HEK293 (cell line): ENCODE results near the gene SPINT2.

Experiments used
- CTCF ChIA-PET: fragments of 350-600 bp; formaldehyde crosslinking; extraction: SDS; loops from one replicate; lab custom pipeline; 2021; ENCODE audit warnings: antibody characterized with exemption; lab: Yijun Ruan, JAX
- POLR2A ChIA-PET: fragments of 300-600 bp; formaldehyde crosslinking; extraction: SDS; loops from one replicate; lab custom pipeline; 2020; ENCODE audit warnings: antibody characterized with exemption, inconsistent platforms; lab: Yijun Ruan, JAX
- H3K27ac ChIP-seq: fragments of 200-500 bp; sonication (Bioruptor generic); 2 replicates; pipeline ENCODE4 v1.5.1; 2014; ENCODE audit warnings: low read depth, low read length, control low read depth, inconsistent platforms; ENCODE audit errors: extremely low read depth
- H3K36me3 ChIP-seq, 2 experiments: fragments of 200-500 bp in 1 of 2; sonication (Bioruptor generic) in 1 of 2; 1 replicate in 1 of 2; 2 replicates in 1 of 2; pipeline ENCODE4 v1.5.1; 2014 to 2017; ENCODE audit warnings: inconsistent platforms in 2 of 2, low read length in 2 of 2; ENCODE audit not compliant: control insufficient read depth in 2 of 2, insufficient read depth in 1 of 2
- H3K4me1 ChIP-seq: fragments of 200-500 bp; sonication (Bioruptor generic); 2 replicates; pipeline ENCODE4 v1.5.1; 2014; ENCODE audit warnings: mild to moderate bottlenecking, low read length, inconsistent platforms; ENCODE audit not compliant: control insufficient read depth, insufficient read depth
- H3K4me3 ChIP-seq: 2 replicates; pipeline ENCODE4 v1.5.1; 2011; ENCODE audit warnings: low read depth, mild to moderate bottlenecking, control low read depth, low read length, moderate library complexity
- H3K9me3 ChIP-seq: fragments of 200-500 bp; sonication (Bioruptor generic); 2 replicates; pipeline ENCODE4 v1.5.1; 2014; ENCODE audit warnings: low read depth, low read length, inconsistent platforms; ENCODE audit not compliant: control insufficient read depth, insufficient read depth
- EGR2 ChIP-seq: fragments of 450-650 bp; formaldehyde crosslinking; IDR thresholded peaks from 2 replicates; pipeline ENCODE4 v1.5.1; 2016; ENCODE audit warnings: low read depth, missing biosample characterization, missing genetic modification characterization
- GLI2 ChIP-seq: fragments of 450-650 bp; formaldehyde crosslinking; IDR thresholded peaks from 2 replicates; pipeline ENCODE4; 2017; ENCODE audit warnings: missing biosample characterization, missing genetic modification characterization, low read depth, borderline replicate concordance
- KLF16 ChIP-seq: fragments of 450-650 bp; formaldehyde crosslinking; IDR thresholded peaks from 2 replicates; pipeline ENCODE4 v1.5.1; 2017; ENCODE audit warnings: missing biosample characterization, missing genetic modification characterization
- MZF1 ChIP-seq: fragments of 450-650 bp; formaldehyde crosslinking; IDR thresholded peaks from 2 replicates; pipeline ENCODE4 v1.5.1; 2017; ENCODE audit warnings: missing biosample characterization, missing genetic modification characterization, borderline replicate concordance
- PRDM1 ChIP-seq: fragments of 450-650 bp; formaldehyde crosslinking; IDR thresholded peaks from 2 replicates; pipeline ENCODE4; 2016; ENCODE audit warnings: missing biosample characterization, missing genetic modification characterization
- SP3 ChIP-seq: fragments of 450-650 bp; formaldehyde crosslinking; IDR thresholded peaks from 2 replicates; pipeline ENCODE4 v1.5.1; 2016; ENCODE audit warnings: missing biosample characterization, missing genetic modification characterization
- ZBTB17 ChIP-seq: fragments of 450-650 bp; formaldehyde crosslinking; IDR thresholded peaks from 2 replicates; pipeline ENCODE4 v1.5.1; 2016; ENCODE audit warnings: missing biosample characterization, missing genetic modification characterization
- ZIC2 ChIP-seq: fragments of 450-650 bp; formaldehyde crosslinking; IDR thresholded peaks from 2 replicates; pipeline ENCODE4 v1.5.1; 2016; ENCODE audit warnings: missing biosample characterization, missing genetic modification characterization
- ZNF132 ChIP-seq: fragments of 450-650 bp; formaldehyde crosslinking; IDR thresholded peaks from 2 replicates; pipeline ENCODE4 v1.5.1; 2017; ENCODE audit warnings: missing biosample characterization, missing genetic modification characterization, borderline replicate concordance
- ZNF221 ChIP-seq: fragments of 450-650 bp; formaldehyde crosslinking; IDR thresholded peaks from 2 replicates; pipeline ENCODE4 v1.5.1; 2017; ENCODE audit warnings: missing biosample characterization, missing genetic modification characterization, borderline replicate concordance
- ZNF239 ChIP-seq: fragments of 450-650 bp; formaldehyde crosslinking; IDR thresholded peaks from 2 replicates; pipeline ENCODE4 v1.5.1; 2016; ENCODE audit warnings: missing biosample characterization, missing genetic modification characterization
- ZNF292 ChIP-seq: fragments of 450-650 bp; formaldehyde crosslinking; IDR thresholded peaks from 2 replicates; pipeline ENCODE4 v1.5.1; 2016; ENCODE audit warnings: low read depth, missing biosample characterization, missing genetic modification characterization, borderline replicate concordance
- ZNF394 ChIP-seq: fragments of 450-650 bp; formaldehyde crosslinking; IDR thresholded peaks from 2 replicates; pipeline ENCODE4 v1.5.1; 2016; ENCODE audit warnings: missing biosample characterization, missing genetic modification characterization, mild to moderate bottlenecking, moderate library complexity, borderline replicate concordance
- ZNF521 ChIP-seq: fragments of 450-650 bp; formaldehyde crosslinking; IDR thresholded peaks from 2 replicates; pipeline ENCODE4 v1.5.1; 2017; ENCODE audit warnings: missing biosample characterization, mild to moderate bottlenecking, missing genetic modification characterization
- ZNF600 ChIP-seq: fragments of 450-650 bp; formaldehyde crosslinking; IDR thresholded peaks from 2 replicates; pipeline ENCODE4 v1.5.1; 2016; ENCODE audit warnings: missing biosample characterization, missing genetic modification characterization
- TF ChIP-seq, protein P1 (sequence below): fragments of 450-650 bp; formaldehyde crosslinking; IDR thresholded peaks from 2 replicates; pipeline ENCODE4 v1.5.1; 2016; ENCODE audit warnings: missing biosample characterization, missing genetic modification characterization
- TF ChIP-seq, protein P2 (sequence below): fragments of 450-650 bp; formaldehyde crosslinking; conservative IDR thresholded peaks from 2 replicates; pipeline ENCODE4 v1.5.1; 2016; ENCODE audit warnings: low read depth, missing biosample characterization, missing genetic modification characterization
- TF ChIP-seq, protein P3 (sequence below): fragments of 450-650 bp; formaldehyde crosslinking; IDR thresholded peaks from 2 replicates; pipeline ENCODE4 v1.5.1; 2016; ENCODE audit warnings: missing biosample characterization, missing genetic modification characterization
- TF ChIP-seq, protein P4 (sequence below): fragments of 450-650 bp; formaldehyde crosslinking; IDR thresholded peaks from 2 replicates; pipeline ENCODE4 v1.5.0; 2017; ENCODE audit warnings: missing biosample characterization, missing genetic modification characterization, borderline replicate concordance

The SPINT2 gene

DNA sequence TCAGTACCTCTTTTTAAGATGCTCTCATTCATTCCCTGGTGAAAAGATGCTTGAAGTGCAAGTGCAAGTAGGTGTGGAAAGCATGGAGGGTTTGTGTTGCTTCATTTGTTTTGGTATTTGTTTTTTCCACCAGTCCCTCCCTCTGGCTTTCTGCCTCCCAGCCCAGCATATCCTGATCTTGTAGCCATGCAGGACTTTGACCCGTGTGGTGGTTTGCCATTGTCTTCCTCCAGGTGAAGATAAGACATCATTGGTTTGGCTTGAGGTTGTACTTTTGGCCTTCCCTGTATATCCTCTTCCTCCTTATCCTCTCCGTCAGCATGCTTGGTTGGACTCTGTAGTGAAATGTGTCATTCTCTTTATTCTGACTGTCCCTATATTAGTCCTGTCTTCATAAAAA lies 9.1 kb downstream of the SPINT2 start:
- H3K27ac ChIP-seq, result 0 out of 2 replicates have a peak overlapping the region, but pooled peaks have one; percentile 5
- ChIA-PET POLR2A (no interaction called here), CTCF (no interaction called here)

DNA sequence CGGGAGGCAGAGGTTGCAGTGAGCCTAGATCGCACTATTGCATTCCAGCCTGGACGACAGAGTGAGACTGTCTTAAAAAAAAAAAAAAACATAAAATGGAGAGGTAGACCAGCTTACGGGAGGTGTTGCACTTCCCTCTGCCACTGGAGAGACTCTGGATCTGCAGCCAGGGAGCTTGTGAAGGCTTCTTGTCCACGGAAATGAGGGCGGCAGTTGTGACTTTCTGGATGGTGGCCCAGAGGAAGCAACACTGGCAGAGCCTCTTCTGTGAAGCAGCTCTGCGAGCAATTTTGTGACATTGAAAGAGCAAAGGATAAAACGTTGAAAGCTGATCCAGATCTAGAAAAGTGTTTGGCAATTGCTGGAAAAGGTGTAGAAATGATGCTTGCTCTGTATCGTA lies 10.4 kb downstream of the SPINT2 start:
- no peaks in the 10 kb centered on the region; the same call in 1 of the 2 replicates for H3K9me3 ChIP-seq
- H3K27ac ChIP-seq, result no peak overlapping the region
- POLR2A ChIA-PET, result interaction anchor here (0.6 to 3.9 kb wide), 3 partner anchors 9 to 30 kb away, joined by 3 to 26 read pairs (median 5); partner anchors contain the start of gene SPINT2
- peaks cover 0 to 18% of the 10 kb centered on the region in 2 experiments; a peak in 1 of 3 replicates for H3K36me3 ChIP-seq
- H3K4me1 ChIP-seq, result peaks cover 20% of the 10 kb centered on the region
- CTCF ChIA-PET, result interaction anchor here (1.1 to 1.5 kb wide), 3 partner anchors 8 to 10 kb away, joined by 4 to 6 read pairs (median 4); no protein-coding TSS in a partner anchor
- TF ChIP-seq ZBTB17 (tag by site-specific recombination), result 0 out of 2 replicates have a peak, but pooled peaks have one; percentile 34
- TF ChIP-seq, protein P1, sequence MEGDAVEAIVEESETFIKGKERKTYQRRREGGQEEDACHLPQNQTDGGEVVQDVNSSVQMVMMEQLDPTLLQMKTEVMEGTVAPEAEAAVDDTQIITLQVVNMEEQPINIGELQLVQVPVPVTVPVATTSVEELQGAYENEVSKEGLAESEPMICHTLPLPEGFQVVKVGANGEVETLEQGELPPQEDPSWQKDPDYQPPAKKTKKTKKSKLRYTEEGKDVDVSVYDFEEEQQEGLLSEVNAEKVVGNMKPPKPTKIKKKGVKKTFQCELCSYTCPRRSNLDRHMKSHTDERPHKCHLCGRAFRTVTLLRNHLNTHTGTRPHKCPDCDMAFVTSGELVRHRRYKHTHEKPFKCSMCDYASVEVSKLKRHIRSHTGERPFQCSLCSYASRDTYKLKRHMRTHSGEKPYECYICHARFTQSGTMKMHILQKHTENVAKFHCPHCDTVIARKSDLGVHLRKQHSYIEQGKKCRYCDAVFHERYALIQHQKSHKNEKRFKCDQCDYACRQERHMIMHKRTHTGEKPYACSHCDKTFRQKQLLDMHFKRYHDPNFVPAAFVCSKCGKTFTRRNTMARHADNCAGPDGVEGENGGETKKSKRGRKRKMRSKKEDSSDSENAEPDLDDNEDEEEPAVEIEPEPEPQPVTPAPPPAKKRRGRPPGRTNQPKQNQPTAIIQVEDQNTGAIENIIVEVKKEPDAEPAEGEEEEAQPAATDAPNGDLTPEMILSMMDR (tag by site-specific recombination), result no peak
- no peak for TF ChIP-seq ZIC2 (tag by site-specific recombination)
- TF ChIP-seq MZF1 (tag by site-specific recombination), result no peak
- TF ChIP-seq ZNF132, result no peak
- TF ChIP-seq ZNF600, result 0 out of 2 replicates have a peak, but pooled peaks have one; percentile 23
- no peak for TF ChIP-seq SP3 (tag by site-specific recombination)
- TF ChIP-seq ZNF394 (tag by site-specific recombination), result no peak
- TF ChIP-seq, protein P2, sequence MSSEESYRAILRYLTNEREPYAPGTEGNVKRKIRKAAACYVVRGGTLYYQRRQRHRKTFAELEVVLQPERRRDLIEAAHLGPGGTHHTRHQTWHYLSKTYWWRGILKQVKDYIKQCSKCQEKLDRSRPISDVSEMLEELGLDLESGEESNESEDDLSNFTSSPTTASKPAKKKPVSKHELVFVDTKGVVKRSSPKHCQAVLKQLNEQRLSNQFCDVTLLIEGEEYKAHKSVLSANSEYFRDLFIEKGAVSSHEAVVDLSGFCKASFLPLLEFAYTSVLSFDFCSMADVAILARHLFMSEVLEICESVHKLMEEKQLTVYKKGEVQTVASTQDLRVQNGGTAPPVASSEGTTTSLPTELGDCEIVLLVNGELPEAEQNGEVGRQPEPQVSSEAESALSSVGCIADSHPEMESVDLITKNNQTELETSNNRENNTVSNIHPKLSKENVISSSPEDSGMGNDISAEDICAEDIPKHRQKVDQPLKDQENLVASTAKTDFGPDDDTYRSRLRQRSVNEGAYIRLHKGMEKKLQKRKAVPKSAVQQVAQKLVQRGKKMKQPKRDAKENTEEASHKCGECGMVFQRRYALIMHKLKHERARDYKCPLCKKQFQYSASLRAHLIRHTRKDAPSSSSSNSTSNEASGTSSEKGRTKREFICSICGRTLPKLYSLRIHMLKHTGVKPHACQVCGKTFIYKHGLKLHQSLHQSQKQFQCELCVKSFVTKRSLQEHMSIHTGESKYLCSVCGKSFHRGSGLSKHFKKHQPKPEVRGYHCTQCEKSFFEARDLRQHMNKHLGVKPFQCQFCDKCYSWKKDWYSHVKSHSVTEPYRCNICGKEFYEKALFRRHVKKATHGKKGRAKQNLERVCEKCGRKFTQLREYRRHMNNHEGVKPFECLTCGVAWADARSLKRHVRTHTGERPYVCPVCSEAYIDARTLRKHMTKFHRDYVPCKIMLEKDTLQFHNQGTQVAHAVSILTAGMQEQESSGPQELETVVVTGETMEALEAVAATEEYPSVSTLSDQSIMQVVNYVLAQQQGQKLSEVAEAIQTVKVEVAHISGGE (tag by site-specific recombination), result no peak
- TF ChIP-seq, protein P3, sequence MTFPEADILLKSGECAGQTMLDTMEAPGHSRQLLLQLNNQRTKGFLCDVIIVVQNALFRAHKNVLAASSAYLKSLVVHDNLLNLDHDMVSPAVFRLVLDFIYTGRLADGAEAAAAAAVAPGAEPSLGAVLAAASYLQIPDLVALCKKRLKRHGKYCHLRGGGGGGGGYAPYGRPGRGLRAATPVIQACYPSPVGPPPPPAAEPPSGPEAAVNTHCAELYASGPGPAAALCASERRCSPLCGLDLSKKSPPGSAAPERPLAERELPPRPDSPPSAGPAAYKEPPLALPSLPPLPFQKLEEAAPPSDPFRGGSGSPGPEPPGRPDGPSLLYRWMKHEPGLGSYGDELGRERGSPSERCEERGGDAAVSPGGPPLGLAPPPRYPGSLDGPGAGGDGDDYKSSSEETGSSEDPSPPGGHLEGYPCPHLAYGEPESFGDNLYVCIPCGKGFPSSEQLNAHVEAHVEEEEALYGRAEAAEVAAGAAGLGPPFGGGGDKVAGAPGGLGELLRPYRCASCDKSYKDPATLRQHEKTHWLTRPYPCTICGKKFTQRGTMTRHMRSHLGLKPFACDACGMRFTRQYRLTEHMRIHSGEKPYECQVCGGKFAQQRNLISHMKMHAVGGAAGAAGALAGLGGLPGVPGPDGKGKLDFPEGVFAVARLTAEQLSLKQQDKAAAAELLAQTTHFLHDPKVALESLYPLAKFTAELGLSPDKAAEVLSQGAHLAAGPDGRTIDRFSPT (tag by site-specific recombination), result no peak
- TF ChIP-seq GLI2 (tag by site-specific recombination), result no peak
- TF ChIP-seq, protein P4, sequence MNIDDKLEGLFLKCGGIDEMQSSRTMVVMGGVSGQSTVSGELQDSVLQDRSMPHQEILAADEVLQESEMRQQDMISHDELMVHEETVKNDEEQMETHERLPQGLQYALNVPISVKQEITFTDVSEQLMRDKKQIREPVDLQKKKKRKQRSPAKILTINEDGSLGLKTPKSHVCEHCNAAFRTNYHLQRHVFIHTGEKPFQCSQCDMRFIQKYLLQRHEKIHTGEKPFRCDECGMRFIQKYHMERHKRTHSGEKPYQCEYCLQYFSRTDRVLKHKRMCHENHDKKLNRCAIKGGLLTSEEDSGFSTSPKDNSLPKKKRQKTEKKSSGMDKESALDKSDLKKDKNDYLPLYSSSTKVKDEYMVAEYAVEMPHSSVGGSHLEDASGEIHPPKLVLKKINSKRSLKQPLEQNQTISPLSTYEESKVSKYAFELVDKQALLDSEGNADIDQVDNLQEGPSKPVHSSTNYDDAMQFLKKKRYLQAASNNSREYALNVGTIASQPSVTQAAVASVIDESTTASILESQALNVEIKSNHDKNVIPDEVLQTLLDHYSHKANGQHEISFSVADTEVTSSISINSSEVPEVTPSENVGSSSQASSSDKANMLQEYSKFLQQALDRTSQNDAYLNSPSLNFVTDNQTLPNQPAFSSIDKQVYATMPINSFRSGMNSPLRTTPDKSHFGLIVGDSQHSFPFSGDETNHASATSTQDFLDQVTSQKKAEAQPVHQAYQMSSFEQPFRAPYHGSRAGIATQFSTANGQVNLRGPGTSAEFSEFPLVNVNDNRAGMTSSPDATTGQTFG, result no peak
- TF ChIP-seq EGR2, result no peak
- TF ChIP-seq ZNF521 (tag by site-specific recombination), result no peak
- H3K4me3 ChIP-seq, result no peak overlapping the region

More for the DNA sequence above, 9.1 kb downstream of the SPINT2 start:
- H3K4me3 ChIP-seq, result no peak overlapping the region
- TF ChIP-seq ZNF221 (tag by site-specific recombination) (no peak), KLF16 (tag by site-specific recombination) (no peak), PRDM1 (0 out of 2 replicates have a peak, but pooled peaks have one; percentile 29), ZNF292 (tag by site-specific recombination) (no peak), ZNF239 (tag by site-specific recombination) (no peak)
- H3K4me1 ChIP-seq, result peaks cover 22% of the 10 kb centered on the region
- peaks cover 0 to 13% of the 10 kb centered on the region in 2 experiments; a peak in 1 of 3 replicates for H3K36me3 ChIP-seq
- no peaks in the 10 kb centered on the region; the same call in 1 of the 2 replicates for H3K9me3 ChIP-seq
